Measurements from ENCODE around the gene ARMH3.

The ARMH3 gene

DNA sequence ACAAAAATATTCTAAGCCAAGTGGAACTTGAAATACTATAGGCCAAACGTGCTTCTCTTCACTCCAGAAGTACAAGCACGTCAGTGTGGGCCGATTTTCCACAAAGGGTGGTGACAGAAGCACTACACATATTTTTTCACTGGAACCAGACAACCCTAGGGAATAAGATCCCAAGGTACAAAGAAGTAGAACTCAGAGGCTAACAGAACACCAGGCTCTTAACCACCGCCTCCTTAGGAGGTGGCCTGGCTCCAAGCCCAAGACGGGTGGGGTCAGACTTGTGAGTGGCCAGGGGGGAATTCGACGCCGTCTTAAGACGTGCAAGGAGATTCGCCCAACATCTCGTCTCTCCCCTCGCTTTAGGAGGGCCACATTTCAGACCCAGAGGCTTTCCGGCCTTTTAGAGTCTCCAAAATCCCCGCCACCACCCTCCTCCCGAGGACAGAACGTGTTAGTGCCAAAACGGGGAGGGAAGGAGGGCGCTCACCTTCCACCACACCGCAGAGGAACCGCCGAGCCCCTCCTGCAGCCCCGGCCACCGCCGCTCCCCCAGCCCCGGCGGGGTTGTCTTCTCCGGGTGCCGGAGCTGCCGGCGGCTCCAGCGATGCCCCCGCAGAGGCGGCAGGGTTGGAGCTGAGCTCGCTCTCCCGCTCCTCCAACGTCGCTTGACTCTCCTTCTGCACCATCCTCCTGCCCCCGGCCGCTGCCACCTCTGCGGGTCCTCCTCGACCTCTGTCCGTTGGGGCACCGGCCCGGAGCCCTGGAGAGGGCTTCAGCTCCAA, 238.4 kb downstream of the ARMH3 start:
- peaks cover 3% of the 10 kb centered on the region in 2 donors for H3K36me3 ChIP-seq (ENCODE audit: control insufficient read depth in 2 of 2, insufficient read depth in 2 of 2, low read length in 2 of 2)
- H3K4me1 ChIP-seq (ENCODE audit: control insufficient read depth, insufficient read depth, low read length), result peaks cover 29% of the 10 kb centered on the region
- H3K27me3 ChIP-seq (ENCODE audit: control insufficient read depth in 1 of 2, insufficient read depth in 2 of 2, low read length in 2 of 2), result no peaks in the 10 kb centered on the region
- H3K27ac ChIP-seq (ENCODE audit: low read length), result peak overlapping the region; percentile 91
- H3K4me3 ChIP-seq (ENCODE audit: low read length in 2 of 2), result peak overlapping the region; percentile 95 to 99
- no peaks in the 10 kb centered on the region for H3K9me3 ChIP-seq (ENCODE audit: control insufficient read depth in 2 of 2, low read length in 2 of 2)
- H3K9ac ChIP-seq (ENCODE audit: low read length in 2 of 2), result peak overlapping the region; percentile 93 to 95

DNA sequence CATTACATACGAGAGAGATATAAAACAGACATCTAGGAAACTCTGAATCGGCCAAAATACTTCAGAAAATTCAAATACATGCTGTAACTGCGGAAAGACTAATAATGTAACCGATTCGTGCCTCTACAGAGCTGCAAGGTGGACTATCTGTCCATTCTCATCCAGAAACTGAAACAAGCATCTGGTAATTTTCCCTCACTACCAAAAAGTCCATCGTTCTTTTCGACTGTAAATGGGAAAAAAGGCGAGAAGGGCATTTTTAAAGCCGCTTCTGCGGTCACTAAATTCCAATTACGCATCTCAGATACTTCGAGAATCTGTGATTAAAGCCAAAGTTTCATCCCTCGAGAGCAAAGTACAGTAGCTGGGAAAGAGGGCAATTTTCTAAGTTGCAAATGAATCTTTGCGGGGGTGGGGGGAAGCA, 239.0 kb downstream of the ARMH3 start:
- H3K9me3 ChIP-seq (ENCODE audit: control insufficient read depth in 2 of 2, low read length in 2 of 2), result no peaks in the 10 kb centered on the region
- no peaks in the 10 kb centered on the region for H3K27me3 ChIP-seq (ENCODE audit: control insufficient read depth in 1 of 2, insufficient read depth in 2 of 2, low read length in 2 of 2)
- H3K36me3 ChIP-seq (ENCODE audit: control insufficient read depth in 2 of 2, insufficient read depth in 2 of 2, low read length in 2 of 2), result peaks cover 4 to 7% of the 10 kb centered on the region in 2 donors
- H3K4me3 ChIP-seq (ENCODE audit: low read length in 2 of 2), result peak overlapping the region; percentile 95 to 99
- H3K27ac ChIP-seq (ENCODE audit: low read length), result peak overlapping the region; percentile 91
- H3K4me1 ChIP-seq (ENCODE audit: control insufficient read depth, insufficient read depth, low read length), result peaks cover 29% of the 10 kb centered on the region
- H3K9ac ChIP-seq (ENCODE audit: low read length in 2 of 2), result peak overlapping the region; percentile 93 to 95

DNA sequence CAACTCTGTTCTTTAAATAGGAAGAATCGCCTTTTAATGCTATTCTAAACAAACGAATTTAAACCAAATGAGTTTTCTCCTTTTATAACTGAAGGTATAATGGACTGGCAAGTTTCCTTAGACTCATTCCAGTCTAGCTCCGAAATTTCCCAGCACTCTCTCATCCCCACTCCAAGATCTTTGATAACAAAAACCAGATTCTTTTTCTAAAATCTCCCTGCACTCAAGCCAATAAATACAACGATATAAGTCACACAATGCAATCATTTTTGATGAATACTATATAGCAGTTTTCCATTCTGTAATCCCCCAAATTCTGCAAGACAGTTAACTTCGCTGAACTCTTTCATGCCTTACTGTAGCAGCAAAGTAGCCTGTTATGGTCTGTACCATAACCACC, 239.6 kb downstream of the ARMH3 start:
- H3K36me3 ChIP-seq (ENCODE audit: control insufficient read depth in 2 of 2, insufficient read depth in 2 of 2, low read length in 2 of 2), result peaks cover 4 to 9% of the 10 kb centered on the region in 2 donors
- H3K4me3 ChIP-seq (ENCODE audit: low read length in 2 of 2), result peak overlapping the region; percentile 95 to 99
- H3K9ac ChIP-seq (ENCODE audit: low read length in 2 of 2), result peak overlapping the region in 1 of 2 donors; percentile 93
- H3K27ac ChIP-seq (ENCODE audit: low read length), result no peak overlapping the region
- no peaks in the 10 kb centered on the region for H3K9me3 ChIP-seq (ENCODE audit: control insufficient read depth in 2 of 2, low read length in 2 of 2)
- no peaks in the 10 kb centered on the region for H3K27me3 ChIP-seq (ENCODE audit: control insufficient read depth in 1 of 2, insufficient read depth in 2 of 2, low read length in 2 of 2)
- peaks cover 29% of the 10 kb centered on the region for H3K4me1 ChIP-seq (ENCODE audit: control insufficient read depth, insufficient read depth, low read length)

DNA sequence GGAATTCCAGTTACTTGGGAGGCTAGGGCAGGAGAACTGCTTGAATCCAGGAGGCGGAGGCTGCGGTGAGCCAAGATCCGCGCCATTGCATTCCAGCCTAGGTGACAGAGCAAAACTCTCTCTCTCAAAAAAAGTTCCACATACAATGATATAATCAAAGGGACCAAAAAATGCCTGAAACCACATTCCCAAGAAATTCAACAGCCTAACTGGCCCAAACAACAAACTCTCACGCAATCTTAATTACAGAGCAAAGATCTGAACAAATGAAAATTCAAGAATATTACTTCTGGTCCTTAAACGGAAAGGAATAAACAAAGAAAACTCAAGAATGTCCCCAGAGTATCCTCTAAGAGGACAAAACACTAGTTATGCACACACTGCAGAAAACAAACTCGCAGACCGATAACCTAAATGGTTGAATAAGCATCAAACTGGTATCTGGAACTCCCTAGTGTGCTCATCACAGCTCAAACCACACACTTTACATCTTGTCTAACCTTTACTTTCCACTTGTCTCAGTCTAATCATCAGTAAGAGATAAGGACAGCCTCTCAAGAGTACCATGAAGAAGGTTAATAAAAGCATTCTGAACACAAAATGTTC, 241.4 kb downstream of the ARMH3 start:
- Histone ChIP-seq H3K36me3 (ENCODE audit: control insufficient read depth in 2 of 2, insufficient read depth in 2 of 2, low read length in 2 of 2) (peaks cover 14 to 21% of the 10 kb centered on the region in 2 donors), H3K27me3 (ENCODE audit: control insufficient read depth in 1 of 2, insufficient read depth in 2 of 2, low read length in 2 of 2) (no peaks in the 10 kb centered on the region), H3K9ac (ENCODE audit: low read length in 2 of 2) (no peak overlapping the region), H3K4me1 (ENCODE audit: control insufficient read depth, insufficient read depth, low read length) (peaks cover 27% of the 10 kb centered on the region), H3K9me3 (ENCODE audit: control insufficient read depth in 2 of 2, low read length in 2 of 2) (no peaks in the 10 kb centered on the region), H3K27ac (ENCODE audit: low read length) (no peak overlapping the region), H3K4me3 (ENCODE audit: low read length in 2 of 2) (peak overlapping the region; percentile 65 to 95)

DNA sequence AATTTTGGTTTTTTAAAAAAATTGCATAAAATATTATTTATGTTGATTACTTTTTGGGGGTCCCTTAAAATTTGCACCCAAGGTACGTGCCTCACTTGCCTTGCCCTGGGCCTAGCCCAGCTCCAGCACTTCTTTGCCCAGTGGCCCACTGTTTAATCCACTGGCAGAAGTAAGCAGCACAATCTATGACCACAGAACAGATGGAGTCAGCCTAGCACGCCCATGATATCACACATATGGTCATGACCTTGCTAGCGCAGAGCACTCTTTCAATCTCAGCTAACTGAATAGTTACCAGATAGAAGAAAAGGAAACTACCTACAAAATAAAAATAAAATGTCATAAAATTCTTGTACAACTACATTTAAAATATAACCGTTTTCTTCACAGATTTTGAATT, 243.4 kb downstream of the ARMH3 start:
- Histone ChIP-seq H3K27ac (ENCODE audit: low read length) (no peak overlapping the region), H3K27me3 (ENCODE audit: control insufficient read depth in 1 of 2, insufficient read depth in 2 of 2, low read length in 2 of 2) (no peaks in the 10 kb centered on the region)

DNA sequence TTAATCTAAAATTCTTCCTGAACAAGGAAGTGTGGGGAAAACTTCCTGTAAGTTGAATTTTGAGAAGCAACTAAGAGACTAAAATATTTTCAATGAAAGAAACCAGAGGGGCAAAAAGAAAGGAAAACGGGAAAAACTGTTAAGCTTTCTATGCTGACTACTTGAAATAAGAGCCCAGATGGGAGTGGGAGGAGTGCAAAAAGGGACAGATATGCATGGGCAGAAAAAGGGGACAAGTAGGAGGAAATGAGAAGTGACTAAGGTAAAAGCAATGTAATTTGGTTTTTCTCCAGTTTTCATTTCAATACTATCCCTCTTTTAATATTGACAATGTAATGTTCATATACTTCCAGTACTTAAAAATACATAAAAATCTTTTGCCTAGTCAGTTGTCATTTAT, 248.8 kb downstream of the ARMH3 start:
- H3K9me3 ChIP-seq (ENCODE audit: control insufficient read depth in 2 of 2, low read length in 2 of 2), result no peaks in the 10 kb centered on the region
- no peaks in the 10 kb centered on the region for H3K27me3 ChIP-seq (ENCODE audit: control insufficient read depth in 1 of 2, insufficient read depth in 2 of 2, low read length in 2 of 2)
- H3K4me1 ChIP-seq (ENCODE audit: control insufficient read depth, insufficient read depth, low read length), result no peaks in the 10 kb centered on the region
- no peak overlapping the region for H3K4me3 ChIP-seq (ENCODE audit: low read length in 2 of 2)
- H3K27ac ChIP-seq (ENCODE audit: low read length), result no peak overlapping the region
- no peak overlapping the region for H3K9ac ChIP-seq (ENCODE audit: low read length in 2 of 2)
- H3K36me3 ChIP-seq (ENCODE audit: control insufficient read depth in 2 of 2, insufficient read depth in 2 of 2, low read length in 2 of 2), result peaks cover 34 to 52% of the 10 kb centered on the region in 2 donors

More for the DNA sequence above, 243.4 kb downstream of the ARMH3 start:
- Histone ChIP-seq H3K9ac (ENCODE audit: low read length in 2 of 2) (no peak overlapping the region), H3K4me1 (ENCODE audit: control insufficient read depth, insufficient read depth, low read length) (peaks cover 21% of the 10 kb centered on the region), H3K9me3 (ENCODE audit: control insufficient read depth in 2 of 2, low read length in 2 of 2) (no peaks in the 10 kb centered on the region), H3K36me3 (ENCODE audit: control insufficient read depth in 2 of 2, insufficient read depth in 2 of 2, low read length in 2 of 2) (peaks cover 17 to 29% of the 10 kb centered on the region in 2 donors), H3K4me3 (ENCODE audit: low read length in 2 of 2) (no peak overlapping the region)

DNA sequence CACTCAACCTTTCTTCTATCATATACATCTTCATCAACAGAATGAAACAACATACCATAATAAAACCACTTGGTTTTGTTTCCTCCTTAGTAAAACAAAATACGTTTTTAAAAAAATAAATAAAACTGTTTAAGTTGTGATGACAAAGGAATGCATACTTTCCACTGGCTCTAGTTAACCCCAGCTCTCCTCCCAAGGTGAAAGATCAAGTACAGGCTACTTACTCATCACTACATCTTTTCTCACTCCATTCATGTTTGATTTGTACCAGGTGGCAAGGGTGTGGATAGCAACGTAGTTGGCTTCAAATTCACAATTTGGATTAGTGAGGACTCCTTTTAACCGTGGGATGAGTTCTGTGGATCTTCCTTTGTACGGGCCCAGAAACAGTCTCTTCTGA, 252.5 kb downstream of the ARMH3 start:
- no peaks in the 10 kb centered on the region for H3K9me3 ChIP-seq (ENCODE audit: control insufficient read depth in 2 of 2, low read length in 2 of 2)
- no peak overlapping the region for H3K27ac ChIP-seq (ENCODE audit: low read length)
- no peaks in the 10 kb centered on the region for H3K4me1 ChIP-seq (ENCODE audit: control insufficient read depth, insufficient read depth, low read length)
- H3K9ac ChIP-seq (ENCODE audit: low read length in 2 of 2), result no peak overlapping the region
- peaks cover 46 to 52% of the 10 kb centered on the region in 2 donors for H3K36me3 ChIP-seq (ENCODE audit: control insufficient read depth in 2 of 2, insufficient read depth in 2 of 2, low read length in 2 of 2)
- H3K4me3 ChIP-seq (ENCODE audit: low read length in 2 of 2), result no peak overlapping the region
- no peaks in the 10 kb centered on the region for H3K27me3 ChIP-seq (ENCODE audit: control insufficient read depth in 1 of 2, insufficient read depth in 2 of 2, low read length in 2 of 2)

DNA sequence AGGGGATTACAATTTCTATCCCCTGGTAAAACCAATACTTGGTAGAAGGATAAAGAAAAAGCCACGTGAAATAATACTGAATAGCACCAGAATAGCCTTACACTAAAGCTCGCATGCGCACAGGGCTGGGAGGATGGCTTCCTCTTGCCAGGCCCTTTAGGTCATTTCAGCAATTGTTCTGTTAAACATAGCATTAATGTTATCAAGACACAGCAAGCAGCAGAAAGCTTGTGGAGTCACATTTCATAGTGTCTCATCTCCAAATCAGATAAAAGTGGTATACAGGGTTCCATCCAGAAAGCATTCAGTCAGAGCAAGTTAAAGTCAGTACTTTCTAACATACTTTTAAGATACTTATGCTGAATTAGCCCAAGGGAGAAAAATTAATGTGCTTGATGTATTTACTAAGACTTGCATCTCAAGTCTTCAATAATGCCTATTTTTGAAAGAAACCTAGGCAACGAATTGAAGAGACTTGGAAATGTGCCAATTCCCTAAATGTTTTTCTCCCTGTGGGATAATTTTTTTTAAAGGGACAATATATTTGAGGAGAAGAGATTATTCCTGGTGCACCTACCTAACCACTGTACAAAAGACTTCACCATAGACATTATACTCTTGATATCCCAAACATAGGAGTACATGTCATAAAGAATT, 258.4 kb downstream of the ARMH3 start:
- H3K9me3 ChIP-seq (ENCODE audit: control insufficient read depth in 2 of 2, low read length in 2 of 2), result no peaks in the 10 kb centered on the region
- H3K4me1 ChIP-seq (ENCODE audit: control insufficient read depth, insufficient read depth, low read length), result no peaks in the 10 kb centered on the region
- H3K27me3 ChIP-seq (ENCODE audit: control insufficient read depth in 1 of 2, insufficient read depth in 2 of 2, low read length in 2 of 2), result no peaks in the 10 kb centered on the region
- no peak overlapping the region for H3K27ac ChIP-seq (ENCODE audit: low read length)
- H3K9ac ChIP-seq (ENCODE audit: low read length in 2 of 2), result no peak overlapping the region
- peaks cover 54 to 63% of the 10 kb centered on the region in 2 donors for H3K36me3 ChIP-seq (ENCODE audit: control insufficient read depth in 2 of 2, insufficient read depth in 2 of 2, low read length in 2 of 2)
- no peak overlapping the region for H3K4me3 ChIP-seq (ENCODE audit: low read length in 2 of 2)
